ENCODE measurements around the gene PLEKHH2.

DNA sequence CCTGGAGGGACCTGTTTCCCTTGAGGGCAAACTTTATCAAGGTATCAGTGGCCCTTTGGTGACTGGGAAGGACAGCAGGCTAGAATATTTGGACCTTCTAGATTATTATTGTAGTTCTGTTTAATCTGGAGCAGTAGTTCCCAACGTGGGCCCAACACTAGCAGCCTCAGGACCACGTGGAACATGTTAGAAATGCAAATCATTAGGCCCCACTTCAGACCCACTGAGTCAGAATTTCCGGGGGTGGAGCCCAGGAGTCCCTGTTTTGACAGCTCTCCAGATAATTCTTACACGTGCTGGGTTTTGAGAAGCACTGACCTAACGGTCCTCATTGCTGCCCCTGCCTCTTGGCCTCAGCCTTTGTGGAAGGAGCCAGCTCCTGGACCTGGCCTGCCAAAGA is 111.3 kb downstream of the PLEKHH2 start:
- TF ChIP-seq, protein P1, sequence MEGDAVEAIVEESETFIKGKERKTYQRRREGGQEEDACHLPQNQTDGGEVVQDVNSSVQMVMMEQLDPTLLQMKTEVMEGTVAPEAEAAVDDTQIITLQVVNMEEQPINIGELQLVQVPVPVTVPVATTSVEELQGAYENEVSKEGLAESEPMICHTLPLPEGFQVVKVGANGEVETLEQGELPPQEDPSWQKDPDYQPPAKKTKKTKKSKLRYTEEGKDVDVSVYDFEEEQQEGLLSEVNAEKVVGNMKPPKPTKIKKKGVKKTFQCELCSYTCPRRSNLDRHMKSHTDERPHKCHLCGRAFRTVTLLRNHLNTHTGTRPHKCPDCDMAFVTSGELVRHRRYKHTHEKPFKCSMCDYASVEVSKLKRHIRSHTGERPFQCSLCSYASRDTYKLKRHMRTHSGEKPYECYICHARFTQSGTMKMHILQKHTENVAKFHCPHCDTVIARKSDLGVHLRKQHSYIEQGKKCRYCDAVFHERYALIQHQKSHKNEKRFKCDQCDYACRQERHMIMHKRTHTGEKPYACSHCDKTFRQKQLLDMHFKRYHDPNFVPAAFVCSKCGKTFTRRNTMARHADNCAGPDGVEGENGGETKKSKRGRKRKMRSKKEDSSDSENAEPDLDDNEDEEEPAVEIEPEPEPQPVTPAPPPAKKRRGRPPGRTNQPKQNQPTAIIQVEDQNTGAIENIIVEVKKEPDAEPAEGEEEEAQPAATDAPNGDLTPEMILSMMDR (IDR thresholded peaks at IDR 0.05; ENCODE audit: low read depth, low read length, poor library complexity, severe bottlenecking): no peak
- TF ChIP-seq EZH2phosphoT487 (IDR thresholded peaks at IDR 0.05; ENCODE audit: borderline replicate concordance, low read length): no peak
